ENCODE measurements around the gene HYAL3. TPM values are rescaled to one million over a fixed set of nuclear protein-coding genes. Genes with fewer than 3 reads are reported as not detected.
A peak's percentile ranks its signal among the peaks of the same experiment; 100 is the strongest.

The HYAL3 gene
- total RNA-seq, 1 experiment from 2014 or later = 2.9 TPM

- TF ChIP-seq, protein P1, sequence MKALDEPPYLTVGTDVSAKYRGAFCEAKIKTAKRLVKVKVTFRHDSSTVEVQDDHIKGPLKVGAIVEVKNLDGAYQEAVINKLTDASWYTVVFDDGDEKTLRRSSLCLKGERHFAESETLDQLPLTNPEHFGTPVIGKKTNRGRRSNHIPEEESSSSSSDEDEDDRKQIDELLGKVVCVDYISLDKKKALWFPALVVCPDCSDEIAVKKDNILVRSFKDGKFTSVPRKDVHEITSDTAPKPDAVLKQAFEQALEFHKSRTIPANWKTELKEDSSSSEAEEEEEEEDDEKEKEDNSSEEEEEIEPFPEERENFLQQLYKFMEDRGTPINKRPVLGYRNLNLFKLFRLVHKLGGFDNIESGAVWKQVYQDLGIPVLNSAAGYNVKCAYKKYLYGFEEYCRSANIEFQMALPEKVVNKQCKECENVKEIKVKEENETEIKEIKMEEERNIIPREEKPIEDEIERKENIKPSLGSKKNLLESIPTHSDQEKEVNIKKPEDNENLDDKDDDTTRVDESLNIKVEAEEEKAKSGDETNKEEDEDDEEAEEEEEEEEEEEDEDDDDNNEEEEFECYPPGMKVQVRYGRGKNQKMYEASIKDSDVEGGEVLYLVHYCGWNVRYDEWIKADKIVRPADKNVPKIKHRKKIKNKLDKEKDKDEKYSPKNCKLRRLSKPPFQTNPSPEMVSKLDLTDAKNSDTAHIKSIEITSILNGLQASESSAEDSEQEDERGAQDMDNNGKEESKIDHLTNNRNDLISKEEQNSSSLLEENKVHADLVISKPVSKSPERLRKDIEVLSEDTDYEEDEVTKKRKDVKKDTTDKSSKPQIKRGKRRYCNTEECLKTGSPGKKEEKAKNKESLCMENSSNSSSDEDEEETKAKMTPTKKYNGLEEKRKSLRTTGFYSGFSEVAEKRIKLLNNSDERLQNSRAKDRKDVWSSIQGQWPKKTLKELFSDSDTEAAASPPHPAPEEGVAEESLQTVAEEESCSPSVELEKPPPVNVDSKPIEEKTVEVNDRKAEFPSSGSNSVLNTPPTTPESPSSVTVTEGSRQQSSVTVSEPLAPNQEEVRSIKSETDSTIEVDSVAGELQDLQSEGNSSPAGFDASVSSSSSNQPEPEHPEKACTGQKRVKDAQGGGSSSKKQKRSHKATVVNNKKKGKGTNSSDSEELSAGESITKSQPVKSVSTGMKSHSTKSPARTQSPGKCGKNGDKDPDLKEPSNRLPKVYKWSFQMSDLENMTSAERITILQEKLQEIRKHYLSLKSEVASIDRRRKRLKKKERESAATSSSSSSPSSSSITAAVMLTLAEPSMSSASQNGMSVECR (CRISPR knock-in tag; IDR thresholded peaks at IDR 0.05; ENCODE audit: borderline replicate concordance) = peak; percentile 92; the same call in 1 of the 2 replicates
- TF ChIP-seq CDX4 (CRISPR knock-in tag; IDR thresholded peaks at IDR 0.05; ENCODE audit: borderline replicate concordance) (no peak), FOXP1 (CRISPR knock-in tag; IDR thresholded peaks at IDR 0.05; ENCODE audit: borderline replicate concordance) (peak; percentile 91), TCF7 (CRISPR knock-in tag; IDR thresholded peaks at IDR 0.05; ENCODE audit: low read depth) (peak; percentile 14; the same call in 1 of the 2 replicates), ZNF317 (CRISPR knock-in tag; IDR thresholded peaks at IDR 0.05; ENCODE audit: borderline replicate concordance, low read depth) (no peak), SOX15 (CRISPR knock-in tag; IDR thresholded peaks at IDR 0.05) (no peak), ERG (CRISPR knock-in tag; IDR thresholded peaks at IDR 0.05) (no peak), ZNF416 (CRISPR knock-in tag; IDR thresholded peaks at IDR 0.05) (no peak; the same call in 1 of the 2 replicates), NR2C2 (CRISPR knock-in tag; IDR thresholded peaks at IDR 0.05) (no peak), ETV6 (CRISPR knock-in tag; IDR thresholded peaks at IDR 0.05) (peak; percentile 65; the same call in 1 of the 2 replicates), ZNF263 (CRISPR knock-in tag; IDR thresholded peaks at IDR 0.05; ENCODE audit: low read depth) (no peak), ZSCAN18 (CRISPR knock-in tag; IDR thresholded peaks at IDR 0.05) (no peak), PRRX2 (CRISPR knock-in tag; IDR thresholded peaks at IDR 0.05) (0 out of 2 replicates have a peak, but pooled peaks have one; percentile 17), EMX1 (CRISPR knock-in tag; IDR thresholded peaks at IDR 0.05) (no peak), MLX (CRISPR knock-in tag; IDR thresholded peaks at IDR 0.05) (no peak), IRF1 (CRISPR knock-in tag; IDR thresholded peaks at IDR 0.05) (peak; percentile 58; the same call in 1 of the 2 replicates), TEAD4 (CRISPR knock-in tag; IDR thresholded peaks at IDR 0.05) (no peak), USF2 (CRISPR knock-in tag; IDR thresholded peaks at IDR 0.05) (peak; percentile 41; the same call in 1 of the 2 replicates), KAT7 (CRISPR knock-in tag; IDR thresholded peaks at IDR 0.05; ENCODE audit: borderline replicate concordance) (no peak; the same call in 1 of the 2 replicates), ELF4 (CRISPR knock-in tag; IDR thresholded peaks at IDR 0.05; ENCODE audit: low read depth) (no peak)
- TF ChIP-seq, protein P2, sequence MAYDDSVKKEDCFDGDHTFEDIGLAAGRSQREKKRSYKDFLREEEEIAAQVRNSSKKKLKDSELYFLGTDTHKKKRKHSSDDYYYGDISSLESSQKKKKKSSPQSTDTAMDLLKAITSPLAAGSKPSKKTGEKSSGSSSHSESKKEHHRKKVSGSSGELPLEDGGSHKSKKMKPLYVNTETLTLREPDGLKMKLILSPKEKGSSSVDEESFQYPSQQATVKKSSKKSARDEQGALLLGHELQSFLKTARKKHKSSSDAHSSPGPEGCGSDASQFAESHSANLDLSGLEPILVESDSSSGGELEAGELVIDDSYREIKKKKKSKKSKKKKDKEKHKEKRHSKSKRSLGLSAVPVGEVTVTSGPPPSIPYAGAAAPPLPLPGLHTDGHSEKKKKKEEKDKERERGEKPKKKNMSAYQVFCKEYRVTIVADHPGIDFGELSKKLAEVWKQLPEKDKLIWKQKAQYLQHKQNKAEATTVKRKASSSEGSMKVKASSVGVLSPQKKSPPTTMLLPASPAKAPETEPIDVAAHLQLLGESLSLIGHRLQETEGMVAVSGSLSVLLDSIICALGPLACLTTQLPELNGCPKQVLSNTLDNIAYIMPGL (CRISPR knock-in tag; IDR thresholded peaks at IDR 0.05) = peak; percentile 42; the same call in 1 of the 2 replicates
- TF ChIP-seq, protein P3, sequence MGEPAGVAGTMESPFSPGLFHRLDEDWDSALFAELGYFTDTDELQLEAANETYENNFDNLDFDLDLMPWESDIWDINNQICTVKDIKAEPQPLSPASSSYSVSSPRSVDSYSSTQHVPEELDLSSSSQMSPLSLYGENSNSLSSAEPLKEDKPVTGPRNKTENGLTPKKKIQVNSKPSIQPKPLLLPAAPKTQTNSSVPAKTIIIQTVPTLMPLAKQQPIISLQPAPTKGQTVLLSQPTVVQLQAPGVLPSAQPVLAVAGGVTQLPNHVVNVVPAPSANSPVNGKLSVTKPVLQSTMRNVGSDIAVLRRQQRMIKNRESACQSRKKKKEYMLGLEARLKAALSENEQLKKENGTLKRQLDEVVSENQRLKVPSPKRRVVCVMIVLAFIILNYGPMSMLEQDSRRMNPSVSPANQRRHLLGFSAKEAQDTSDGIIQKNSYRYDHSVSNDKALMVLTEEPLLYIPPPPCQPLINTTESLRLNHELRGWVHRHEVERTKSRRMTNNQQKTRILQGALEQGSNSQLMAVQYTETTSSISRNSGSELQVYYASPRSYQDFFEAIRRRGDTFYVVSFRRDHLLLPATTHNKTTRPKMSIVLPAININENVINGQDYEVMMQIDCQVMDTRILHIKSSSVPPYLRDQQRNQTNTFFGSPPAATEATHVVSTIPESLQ (CRISPR knock-in tag; IDR thresholded peaks at IDR 0.05) = no peak
Observed at GRCh38 chr3:50337175-50337861, 38.1 kb upstream of the HYAL3 start (continued).
